ENCODE data around the gene NARF.
A peak's percentile ranks its signal among the peaks of the same experiment; 100 is the strongest.
"Not testable (repeated sequence)": the region's sequence is repeated elsewhere in the genome, so short reads cannot be mapped to it uniquely, and the experiment has no call there.

NARF gene

GRCh38 chr17:82458179-82458884 is at the start of gene NARF:
Gene NARF, plus strand, starts transcription at chr17:82458741. Its CDS starts 63 bp downstream, at chr17:82458804.
- 0 out of 2 replicates have a peak, but pooled peaks cover 3% of the 10 kb centered on the region for H3K36me3 ChIP-seq (ENCODE audit: insufficient read depth, low read length)
- H3K9me3 ChIP-seq (ENCODE audit: control insufficient read depth, insufficient read depth, low read length): no peaks in the 10 kb centered on the region
- peak within 1 kb of the TSS; percentile 86 for H3K9ac ChIP-seq (ENCODE audit: low read depth, low read length)
- H3K4me1 ChIP-seq (ENCODE audit: insufficient read depth, low read length): no peaks in the 10 kb centered on the region

GRCh38 chr17:82408938-82409318 is 49.6 kb upstream of the NARF start:
- H3K9me3 ChIP-seq (ENCODE audit: control insufficient read depth, insufficient read depth, low read length): no peaks in the 10 kb centered on the region
- H3K4me1 ChIP-seq (ENCODE audit: insufficient read depth, low read length): no peaks in the 10 kb centered on the region
- no peaks in the 10 kb centered on the region for H3K36me3 ChIP-seq (ENCODE audit: insufficient read depth, low read length)
- no peak overlapping the region for H3K9ac ChIP-seq (ENCODE audit: low read depth, low read length)

GRCh38 chr17:82410014-82410716 is 48.4 kb upstream of the NARF start:
- Histone ChIP-seq H3K9ac (ENCODE audit: low read depth, low read length) (no peak overlapping the region), H3K36me3 (ENCODE audit: insufficient read depth, low read length) (no peaks in the 10 kb centered on the region), H3K9me3 (ENCODE audit: control insufficient read depth, insufficient read depth, low read length) (no peaks in the 10 kb centered on the region), H3K4me1 (ENCODE audit: insufficient read depth, low read length) (no peaks in the 10 kb centered on the region)

GRCh38 chr17:82411396-82412053 is 47.0 kb upstream of the NARF start:
- Histone ChIP-seq H3K36me3 (ENCODE audit: insufficient read depth, low read length) (no peaks in the 10 kb centered on the region), H3K9ac (ENCODE audit: low read depth, low read length) (no peak overlapping the region), H3K4me1 (ENCODE audit: insufficient read depth, low read length) (no peaks in the 10 kb centered on the region), H3K9me3 (ENCODE audit: control insufficient read depth, insufficient read depth, low read length) (no peaks in the 10 kb centered on the region)

GRCh38 chr17:82412081-82412480 is 46.5 kb upstream of the NARF start:
- H3K36me3 ChIP-seq (ENCODE audit: insufficient read depth, low read length); H3K9me3 ChIP-seq (ENCODE audit: control insufficient read depth, insufficient read depth, low read length); H3K4me1 ChIP-seq (ENCODE audit: insufficient read depth, low read length); H3K9ac ChIP-seq (ENCODE audit: low read depth, low read length): not testable (repeated sequence)

- Histone ChIP-seq H3K4me1 (ENCODE audit: insufficient read depth, low read length) (no peaks in the 10 kb centered on the region), H3K36me3 (ENCODE audit: insufficient read depth, low read length) (no peaks in the 10 kb centered on the region), H3K9me3 (ENCODE audit: control insufficient read depth, insufficient read depth, low read length) (no peaks in the 10 kb centered on the region), H3K9ac (ENCODE audit: low read depth, low read length) (no peak overlapping the region)
Measured at GRCh38 chr17:82412535-82413520, 45.7 kb upstream of the NARF start.

GRCh38 chr17:82414548-82415281 is 43.8 kb upstream of the NARF start:
- H3K9ac ChIP-seq (ENCODE audit: low read depth, low read length): no peak overlapping the region; the same call in 1 of the 2 replicates
- no peaks in the 10 kb centered on the region for H3K4me1 ChIP-seq (ENCODE audit: insufficient read depth, low read length)
- H3K36me3 ChIP-seq (ENCODE audit: insufficient read depth, low read length): no peaks in the 10 kb centered on the region
- H3K9me3 ChIP-seq (ENCODE audit: control insufficient read depth, insufficient read depth, low read length): no peaks in the 10 kb centered on the region

- H3K9ac ChIP-seq (ENCODE audit: low read depth, low read length): no peak overlapping the region
- no peaks in the 10 kb centered on the region for H3K9me3 ChIP-seq (ENCODE audit: control insufficient read depth, insufficient read depth, low read length)
- H3K4me1 ChIP-seq (ENCODE audit: insufficient read depth, low read length): no peaks in the 10 kb centered on the region
- H3K36me3 ChIP-seq (ENCODE audit: insufficient read depth, low read length): no peaks in the 10 kb centered on the region
Measured at GRCh38 chr17:82415336-82415735, 43.2 kb upstream of the NARF start.

GRCh38 chr17:82415786-82416185 is 42.8 kb upstream of the NARF start:
- Histone ChIP-seq H3K36me3 (ENCODE audit: insufficient read depth, low read length) (no peaks in the 10 kb centered on the region), H3K9me3 (ENCODE audit: control insufficient read depth, insufficient read depth, low read length) (no peaks in the 10 kb centered on the region), H3K4me1 (ENCODE audit: insufficient read depth, low read length) (no peaks in the 10 kb centered on the region), H3K9ac (ENCODE audit: low read depth, low read length) (no peak overlapping the region)

GRCh38 chr17:82416264-82416663 is 42.3 kb upstream of the NARF start:
- Histone ChIP-seq H3K36me3 (ENCODE audit: insufficient read depth, low read length) (no peaks in the 10 kb centered on the region), H3K9ac (ENCODE audit: low read depth, low read length) (no peak overlapping the region), H3K4me1 (ENCODE audit: insufficient read depth, low read length) (no peaks in the 10 kb centered on the region), H3K9me3 (ENCODE audit: control insufficient read depth, insufficient read depth, low read length) (no peaks in the 10 kb centered on the region)

- H3K9me3 ChIP-seq (ENCODE audit: control insufficient read depth, insufficient read depth, low read length): no peaks in the 10 kb centered on the region
- no peaks in the 10 kb centered on the region for H3K36me3 ChIP-seq (ENCODE audit: insufficient read depth, low read length)
- no peaks in the 10 kb centered on the region for H3K4me1 ChIP-seq (ENCODE audit: insufficient read depth, low read length)
- H3K9ac ChIP-seq (ENCODE audit: low read depth, low read length): no peak overlapping the region
Measured at GRCh38 chr17:82416771-82417170, 41.8 kb upstream of the NARF start.

- H3K4me1 ChIP-seq (ENCODE audit: insufficient read depth, low read length): no peaks in the 10 kb centered on the region
- 0 out of 2 replicates have a peak, but pooled peaks cover 3% of the 10 kb centered on the region for H3K9me3 ChIP-seq (ENCODE audit: control insufficient read depth, insufficient read depth, low read length)
- H3K36me3 ChIP-seq (ENCODE audit: insufficient read depth, low read length): no peaks in the 10 kb centered on the region
- peak within 1 kb of the TSS; percentile 98 for H3K9ac ChIP-seq (ENCODE audit: low read depth, low read length)
Measured at GRCh38 chr17:82418001-82418986, 40.2 kb upstream of the NARF start, which contains the start of the genes HEXD and OGFOD3. Gene HEXD, plus strand, starts transcription at chr17:82418347. Its CDS starts 1,453 bp downstream, at chr17:82419800. Gene OGFOD3, minus strand, starts transcription at chr17:82418586. Its CDS starts 101 bp downstream, at chr17:82418485.

Data from ES-I3 (cell line).